Mucosa of descending colon (tissue), 3 donors: ENCODE data around the gene IFNAR1. TPM values are rescaled to one million over a fixed set of nuclear protein-coding genes. Genes with fewer than 3 reads are reported as not detected.

Experiments used
- ATAC-seq: fragments of 200-7000 bp; cut with Tn5 transposase; one replicate; pipeline ENCODE4 v1.9.1; 2020; ENCODE audit warnings: mild to moderate bottlenecking, moderate library complexity
- DNase-seq, 3 donors: peaks; one replicate each; pipeline ENCODE4 v3.0.0-alpha.2; 2020
- H3K36me3 ChIP-seq: fragments of 200-600 bp; one replicate; pipeline ENCODE4 v1.8.0; 2021; ENCODE audit warnings: low read depth, mild to moderate bottlenecking
- H3K4me1 ChIP-seq: fragments of 200-600 bp; one replicate; pipeline ENCODE4 v1.8.0; 2021; ENCODE audit warnings: low read depth, mild to moderate bottlenecking
- H3K4me3 ChIP-seq: fragments of 200-600 bp; one replicate; pipeline ENCODE4 v1.8.0; 2021; ENCODE audit warnings: mild to moderate bottlenecking
- H3K9me3 ChIP-seq: fragments of 200-600 bp; one replicate; pipeline ENCODE4 v1.8.0; 2021; ENCODE audit warnings: mild to moderate bottlenecking
- intact Hi-C, 2 donors: fragments of 100-400 bp; cut with DNase I in 1 of 2; cut with micrococcal nuclease in 1 of 2; formaldehyde crosslinking; loops; one replicate each; pipeline versions ENCODE4 v1.11.0 to v1.11.1; 2022; cut with DNase I, micrococcal nuclease
- total RNA-seq, 3 donors: library from RNA; stranded (reverse); fragmentation: NEBNext Ultra II Directional in 2 of 3; extraction: Animal tissue kit (Norgen Biotek cat#: 25700) in 2 of 3; gene quantifications; one replicate each; pipeline versions ENCODE4 v1.2.1 to v1.2.4, GENCODE V29; 2021 to 2023
- TF ChIP-seq, protein P1 (sequence below): fragments of 200-600 bp; IDR thresholded peaks from one replicate; pipeline ENCODE4 v1.8.0; 2022; ENCODE audit warnings: antibody characterized with exemption, mild to moderate bottlenecking
- donor health status: DM: no; HTN: no; CAD: no; lungs with moderate emphysema.
- donor health status: DM: no; HTN: no; CAD: no.
- donor health status: DM: no; HTN: yes; CAD: no.

The IFNAR1 gene
- total RNA-seq, 3 donors from 2014 or later = 41.9 to 49.5 (median 43.3) TPM

DNA sequence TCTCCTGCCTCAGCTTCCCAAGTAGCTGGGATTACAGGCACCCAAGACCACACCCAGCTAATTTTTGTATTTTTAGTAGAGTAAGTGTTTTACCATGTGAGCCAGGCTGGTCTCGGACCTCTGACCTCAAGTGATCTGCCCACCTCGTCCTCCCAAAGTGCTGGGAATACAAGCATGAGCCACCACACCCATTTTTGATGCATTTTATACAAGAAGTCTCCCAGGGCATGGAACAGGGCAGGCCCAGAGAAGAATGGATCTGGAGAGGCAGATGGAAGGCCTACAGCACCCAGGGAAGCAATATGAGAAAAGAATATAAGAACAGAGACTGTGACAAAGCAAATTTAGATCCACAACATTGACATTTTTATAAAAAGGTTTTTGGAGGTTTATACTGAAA lies 18.8 kb upstream of the IFNAR1 start:
- DNase-seq (no peak), ATAC-seq (no peak)
- Histone ChIP-seq H3K9me3 (no peaks in the 10 kb centered on the region), H3K4me3 (no peak overlapping the region), H3K36me3 (no peaks in the 10 kb centered on the region), H3K4me1 (peaks cover 12% of the 10 kb centered on the region)
- TF ChIP-seq, protein P1, sequence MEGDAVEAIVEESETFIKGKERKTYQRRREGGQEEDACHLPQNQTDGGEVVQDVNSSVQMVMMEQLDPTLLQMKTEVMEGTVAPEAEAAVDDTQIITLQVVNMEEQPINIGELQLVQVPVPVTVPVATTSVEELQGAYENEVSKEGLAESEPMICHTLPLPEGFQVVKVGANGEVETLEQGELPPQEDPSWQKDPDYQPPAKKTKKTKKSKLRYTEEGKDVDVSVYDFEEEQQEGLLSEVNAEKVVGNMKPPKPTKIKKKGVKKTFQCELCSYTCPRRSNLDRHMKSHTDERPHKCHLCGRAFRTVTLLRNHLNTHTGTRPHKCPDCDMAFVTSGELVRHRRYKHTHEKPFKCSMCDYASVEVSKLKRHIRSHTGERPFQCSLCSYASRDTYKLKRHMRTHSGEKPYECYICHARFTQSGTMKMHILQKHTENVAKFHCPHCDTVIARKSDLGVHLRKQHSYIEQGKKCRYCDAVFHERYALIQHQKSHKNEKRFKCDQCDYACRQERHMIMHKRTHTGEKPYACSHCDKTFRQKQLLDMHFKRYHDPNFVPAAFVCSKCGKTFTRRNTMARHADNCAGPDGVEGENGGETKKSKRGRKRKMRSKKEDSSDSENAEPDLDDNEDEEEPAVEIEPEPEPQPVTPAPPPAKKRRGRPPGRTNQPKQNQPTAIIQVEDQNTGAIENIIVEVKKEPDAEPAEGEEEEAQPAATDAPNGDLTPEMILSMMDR = no peak
- intact Hi-C loops = no loop called here

- intact Hi-C loops = no loop called here
- Histone ChIP-seq H3K4me3 (no peak overlapping the region), H3K4me1 (no peaks in the 10 kb centered on the region), H3K36me3 (no peaks in the 10 kb centered on the region), H3K9me3 (no peaks in the 10 kb centered on the region)
- TF ChIP-seq, protein P1 = no peak
- DNase-seq (peak in 1 of 3 donors; percentile 55), ATAC-seq (peak; percentile 45)
Measured at GRCh38 chr21:33308586-33309490, 15.9 kb upstream of the IFNAR1 start.

- intact Hi-C loops = no loop called here
- TF ChIP-seq, protein P1 = no peak
- Histone ChIP-seq H3K36me3 (no peaks in the 10 kb centered on the region), H3K9me3 (no peaks in the 10 kb centered on the region), H3K4me1 (no peaks in the 10 kb centered on the region), H3K4me3 (no peak overlapping the region)
- no peak for DNase-seq
- ATAC-seq = no peak
Measured at GRCh38 chr21:33309778-33310177, 15.0 kb upstream of the IFNAR1 start.

GRCh38 chr21:33312121-33312520 lies 12.6 kb upstream of the IFNAR1 start:
- no peak overlapping the region for H3K4me3 ChIP-seq
- no peaks in the 10 kb centered on the region for H3K9me3 ChIP-seq
- no peaks in the 10 kb centered on the region for H3K4me1 ChIP-seq
- DNase-seq = no peak
- TF ChIP-seq, protein P1 = no peak
- H3K36me3 ChIP-seq = no peaks in the 10 kb centered on the region
- no peak for ATAC-seq
- intact Hi-C loops = no loop called here

DNA sequence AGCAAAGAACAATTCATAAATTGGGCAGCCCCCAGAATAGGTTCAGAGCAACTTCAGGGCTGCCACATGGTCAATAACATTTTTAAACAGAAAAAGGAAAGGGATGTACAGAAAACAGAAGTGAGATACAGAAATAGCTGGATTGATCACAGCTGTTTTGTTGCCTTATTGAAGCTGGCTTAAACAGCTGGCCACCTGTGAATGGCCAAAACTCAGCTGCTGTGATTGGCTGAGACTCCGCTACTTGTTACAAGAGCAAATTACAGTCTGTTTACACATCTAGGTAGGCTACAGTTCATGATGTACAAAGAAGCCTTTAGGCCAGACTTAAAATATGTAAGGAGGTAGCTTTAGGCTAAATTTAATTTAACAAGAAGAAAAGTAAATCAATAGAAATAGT lies 11.6 kb upstream of the IFNAR1 start:
- ATAC-seq (no peak), DNase-seq (no peak)
- Histone ChIP-seq H3K4me1 (no peaks in the 10 kb centered on the region), H3K9me3 (no peaks in the 10 kb centered on the region), H3K36me3 (no peaks in the 10 kb centered on the region), H3K4me3 (no peak overlapping the region)
- TF ChIP-seq, protein P1 = no peak
- intact Hi-C loops = no loop called here
